Tibial artery (tissue), 4 donors: Measurements from ENCODE around the gene CYB561D2.

Source experiments
- DNase-seq, 2 donors: peaks; one replicate each; pipeline ENCODE4 v3.0.0-alpha.2; 2019
- H3K27ac ChIP-seq, 2 donors: fragments of 200-600 bp; sonication (generic) in 1 of 2; 1 replicate in 1 of 2; 2 replicates in 1 of 2; pipeline ENCODE4 v1.5.1; 2018 to 2019; ENCODE audit warnings: mild to moderate bottlenecking in 1 of 2
- H3K27me3 ChIP-seq, 2 donors: fragments of 200-600 bp; sonication (generic) in 1 of 2; one replicate each; pipeline versions ENCODE4 v1.5.1 to v1.6.0; 2016 to 2019
- H3K36me3 ChIP-seq, 3 donors: fragments of 200-600 bp; sonication (generic) in 2 of 3; one replicate each; pipeline ENCODE4 v1.5.1; 2016 to 2019; ENCODE audit warnings: mild to moderate bottlenecking in 2 of 3
- H3K4me1 ChIP-seq, 4 donors: fragments of 200-600 bp; sonication (generic) in 2 of 4; 1 replicate in 3 of 4; 2 replicates in 1 of 4; pipeline ENCODE4 v1.5.1; 2016 to 2019
- H3K4me3 ChIP-seq, 2 donors: fragments of 200-600 bp; sonication (generic) in 1 of 2; 1 replicate in 1 of 2; 2 replicates in 1 of 2; pipeline ENCODE4 v1.5.1; 2018 to 2019; ENCODE audit warnings: mild to moderate bottlenecking in 2 of 2
- H3K9me3 ChIP-seq, 3 donors: fragments of 200-600 bp; sonication (generic) in 1 of 3; one replicate each; pipeline ENCODE4 v1.5.1; 2016 to 2019
- intact Hi-C: fragments of 100-400 bp; cut with DNase I; formaldehyde crosslinking; loops from one replicate; pipeline ENCODE4 v1.15.0; 2023; ENCODE audit warnings: low total_unique reads
- TF ChIP-seq, protein P1 (sequence below), 2 experiments: fragments of 200-600 bp in 1 of 2; fragments of 450-650 bp in 1 of 2; IDR thresholded peaks; one replicate each; pipeline ENCODE4 v1.5.1; 2017 to 2019; ENCODE audit warnings: antibody characterized with exemption in 2 of 2, mild to moderate bottlenecking in 1 of 2, moderate library complexity in 1 of 2

Gene CYB561D2

DNA sequence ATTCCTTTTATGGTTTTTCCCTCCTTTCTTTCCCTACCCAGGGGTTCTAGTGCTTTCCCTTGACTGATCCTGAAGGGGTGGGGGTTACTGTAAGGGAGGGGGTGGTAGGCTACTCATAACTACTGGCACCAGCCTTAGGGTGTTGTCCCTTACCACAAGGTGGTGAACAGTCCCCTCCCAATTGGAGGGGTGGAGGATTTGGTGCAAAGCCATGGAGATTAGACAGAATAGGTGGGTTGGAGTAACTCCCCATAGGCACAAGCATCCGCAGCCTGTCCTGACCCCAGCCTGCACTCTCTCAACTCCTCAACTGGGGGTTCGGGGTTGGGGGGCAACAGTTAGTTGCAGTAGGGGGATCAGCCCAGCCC, 25.6 kb upstream of the CYB561D2 start:
- no peak overlapping the region for H3K4me3 ChIP-seq
- H3K4me1 ChIP-seq: peaks cover 0 to 51% (median 31%) of the 10 kb centered on the region in 4 donors
- no peak overlapping the region for H3K27ac ChIP-seq
- no peaks in the 10 kb centered on the region for H3K27me3 ChIP-seq
- intact Hi-C loops: no loop called here
- no peak for DNase-seq
- TF ChIP-seq, protein P1, sequence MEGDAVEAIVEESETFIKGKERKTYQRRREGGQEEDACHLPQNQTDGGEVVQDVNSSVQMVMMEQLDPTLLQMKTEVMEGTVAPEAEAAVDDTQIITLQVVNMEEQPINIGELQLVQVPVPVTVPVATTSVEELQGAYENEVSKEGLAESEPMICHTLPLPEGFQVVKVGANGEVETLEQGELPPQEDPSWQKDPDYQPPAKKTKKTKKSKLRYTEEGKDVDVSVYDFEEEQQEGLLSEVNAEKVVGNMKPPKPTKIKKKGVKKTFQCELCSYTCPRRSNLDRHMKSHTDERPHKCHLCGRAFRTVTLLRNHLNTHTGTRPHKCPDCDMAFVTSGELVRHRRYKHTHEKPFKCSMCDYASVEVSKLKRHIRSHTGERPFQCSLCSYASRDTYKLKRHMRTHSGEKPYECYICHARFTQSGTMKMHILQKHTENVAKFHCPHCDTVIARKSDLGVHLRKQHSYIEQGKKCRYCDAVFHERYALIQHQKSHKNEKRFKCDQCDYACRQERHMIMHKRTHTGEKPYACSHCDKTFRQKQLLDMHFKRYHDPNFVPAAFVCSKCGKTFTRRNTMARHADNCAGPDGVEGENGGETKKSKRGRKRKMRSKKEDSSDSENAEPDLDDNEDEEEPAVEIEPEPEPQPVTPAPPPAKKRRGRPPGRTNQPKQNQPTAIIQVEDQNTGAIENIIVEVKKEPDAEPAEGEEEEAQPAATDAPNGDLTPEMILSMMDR (IDR thresholded peaks at IDR 0.05): no peak
- no peaks in the 10 kb centered on the region for H3K9me3 ChIP-seq
- H3K36me3 ChIP-seq: peaks cover 11 to 33% (median 25%) of the 10 kb centered on the region in 3 donors

DNA sequence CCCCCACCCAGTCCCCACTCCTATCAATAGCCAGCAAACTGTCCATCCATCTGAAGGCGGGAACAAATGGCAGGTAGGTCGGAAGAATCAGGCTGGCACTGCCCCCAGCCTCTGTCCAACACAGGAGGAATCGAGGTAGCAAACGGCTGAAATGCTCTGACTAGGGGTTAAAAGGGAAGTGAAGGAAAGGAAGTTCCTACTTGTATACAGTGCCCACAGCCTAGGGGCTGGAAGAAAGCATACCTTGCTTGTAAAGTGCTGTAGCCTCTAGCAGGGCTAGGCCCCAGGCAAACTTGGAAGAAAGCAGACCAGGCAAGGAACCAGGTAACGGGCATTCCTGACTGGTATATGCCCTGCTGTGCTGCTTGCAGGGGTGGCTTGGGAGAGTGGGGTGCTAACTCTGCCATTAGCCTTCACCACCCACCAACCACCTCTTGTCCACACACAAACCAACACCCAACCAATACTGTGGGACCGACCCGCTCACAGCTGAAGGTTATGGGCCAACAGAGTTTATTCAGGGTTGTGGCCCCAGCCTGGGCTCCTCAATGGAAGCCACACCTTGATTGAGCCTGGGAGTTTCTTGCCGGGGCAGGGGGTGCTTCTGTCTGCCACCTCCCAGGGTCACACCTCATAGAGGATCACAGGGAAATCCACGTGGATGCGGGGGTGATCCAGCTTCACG, 25.0 kb upstream of the CYB561D2 start:
- peaks cover 0 to 46% (median 26%) of the 10 kb centered on the region in 4 donors for H3K4me1 ChIP-seq
- peaks cover 16 to 38% (median 31%) of the 10 kb centered on the region in 3 donors for H3K36me3 ChIP-seq
- no peaks in the 10 kb centered on the region for H3K9me3 ChIP-seq
- TF ChIP-seq, protein P1 (IDR thresholded peaks at IDR 0.05): no peak
- no peaks in the 10 kb centered on the region for H3K27me3 ChIP-seq
- H3K27ac ChIP-seq: no peak overlapping the region
- intact Hi-C loops: no loop called here
- DNase-seq: peak in 1 of 2 donors; percentile 56
- H3K4me3 ChIP-seq: no peak overlapping the region

DNA sequence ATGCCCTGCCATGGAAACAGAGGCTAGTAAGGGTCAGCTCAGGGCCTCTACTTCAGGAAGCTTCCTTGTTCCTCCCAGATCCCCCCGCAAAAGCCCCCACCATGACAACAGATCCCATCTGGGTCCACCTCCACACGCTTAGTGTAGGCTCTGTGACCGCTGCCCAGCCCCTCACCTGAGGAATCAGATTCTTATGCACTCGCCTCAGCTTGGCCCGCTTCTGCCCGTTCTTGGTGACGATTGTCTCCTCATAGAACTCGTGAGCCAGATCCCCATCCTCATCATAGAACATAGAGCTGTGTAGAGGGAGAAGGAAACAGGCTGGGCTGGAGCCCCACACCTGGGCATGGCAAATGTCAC, 24.5 kb upstream of the CYB561D2 start:
- H3K4me3 ChIP-seq: no peak overlapping the region
- H3K27ac ChIP-seq: no peak overlapping the region
- H3K9me3 ChIP-seq: no peaks in the 10 kb centered on the region
- intact Hi-C loops: no loop called here
- H3K4me1 ChIP-seq: peaks cover 0 to 46% (median 26%) of the 10 kb centered on the region in 4 donors
- no peaks in the 10 kb centered on the region for H3K27me3 ChIP-seq
- H3K36me3 ChIP-seq: peaks cover 22 to 43% (median 36%) of the 10 kb centered on the region in 3 donors
- TF ChIP-seq, protein P1 (IDR thresholded peaks at IDR 0.05): no peak
- DNase-seq: peak in 1 of 2 donors; percentile 65

DNA sequence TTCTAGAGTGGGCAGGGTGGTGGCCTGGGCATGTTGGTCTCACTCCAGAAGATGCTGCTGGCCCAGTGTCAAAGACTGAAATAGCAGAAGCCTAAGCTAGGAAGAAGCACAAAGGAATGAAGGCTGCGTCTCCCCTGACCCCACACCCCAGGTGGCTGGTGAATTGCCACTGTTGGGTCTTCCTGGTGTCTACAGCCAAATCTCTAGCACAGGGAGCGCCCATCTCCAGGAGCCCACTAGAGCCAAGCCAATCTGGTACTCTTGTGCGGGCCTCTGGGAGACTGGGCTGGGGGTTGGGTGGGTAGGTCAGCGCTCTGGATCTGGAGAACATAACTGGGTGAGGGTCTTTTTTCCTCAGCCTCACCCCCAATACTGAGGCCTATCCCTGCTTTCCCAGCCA, 23.5 kb upstream of the CYB561D2 start:
- TF ChIP-seq, protein P1 (IDR thresholded peaks at IDR 0.05): no peak
- H3K9me3 ChIP-seq: no peaks in the 10 kb centered on the region
- peak overlapping the region; percentile 88 to 95 for H3K27ac ChIP-seq
- peaks cover 0 to 38% (median 21%) of the 10 kb centered on the region in 4 donors for H3K4me1 ChIP-seq
- intact Hi-C loops: no loop called here
- peaks cover 30 to 53% (median 46%) of the 10 kb centered on the region in 3 donors for H3K36me3 ChIP-seq
- peak overlapping the region; percentile 92 to 100 for H3K4me3 ChIP-seq
- DNase-seq: no peak
- H3K27me3 ChIP-seq: no peaks in the 10 kb centered on the region

DNA sequence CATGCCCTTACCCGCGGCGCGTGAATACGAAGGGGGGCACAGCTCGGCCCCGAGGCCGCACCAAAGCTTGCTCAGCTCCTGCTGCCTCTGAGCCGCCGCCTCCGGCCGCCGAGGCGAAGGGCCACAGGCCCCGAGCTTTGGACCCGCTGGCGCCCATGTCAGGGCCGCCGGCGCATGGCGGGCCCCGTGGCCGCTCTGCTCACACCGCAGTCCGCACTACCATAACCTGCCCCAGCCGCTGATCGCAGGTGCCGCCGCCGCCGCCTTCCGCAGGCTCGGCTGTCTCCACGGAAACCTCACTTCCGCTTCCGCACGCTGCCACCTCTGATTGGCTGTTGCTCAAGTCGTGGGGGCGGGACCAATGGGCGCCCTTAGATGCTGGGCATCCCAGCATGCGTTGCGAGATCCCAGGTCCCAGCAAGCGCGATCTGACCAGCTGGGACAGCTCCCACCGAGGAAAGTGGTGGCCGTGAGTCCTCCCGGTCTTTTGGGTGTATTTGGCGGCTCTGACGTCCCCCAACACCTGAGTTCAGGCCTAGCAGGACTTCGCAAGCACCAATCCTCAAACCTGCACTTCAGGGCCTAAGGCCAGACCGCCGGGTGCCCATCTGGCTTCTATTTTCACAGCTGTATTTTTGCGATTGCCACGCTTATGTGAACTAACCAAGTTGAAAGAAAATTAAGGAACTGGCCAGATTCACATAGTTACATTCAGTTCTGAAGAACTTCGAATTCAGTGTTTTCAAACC, 22.5 kb upstream of the CYB561D2 start, which contains the start of gene TUSC2:
Gene TUSC2, minus strand, starts transcription at position 281 of the 749 bp plus-strand sequence. Its CDS starts 124 bp downstream, at position 157.
- intact Hi-C loops: no loop called here
- Histone ChIP-seq H3K27me3 (no peaks in the 10 kb centered on the region), H3K9me3 (no peaks in the 10 kb centered on the region), H3K36me3 (peaks cover 30 to 56% (median 49%) of the 10 kb centered on the region in 3 donors), H3K4me1 (peaks cover 0 to 32% (median 20%) of the 10 kb centered on the region in 4 donors), H3K27ac (peak within 1 kb of the TSS; percentile 88 to 95), H3K4me3 (peak within 1 kb of the TSS; percentile 92 to 100)
- DNase-seq: peak; percentile 98 to 99
- TF ChIP-seq, protein P1 (IDR thresholded peaks at IDR 0.05): no peak
